Measurements from ENCODE around the gene ANAPC2.

ANAPC2 gene

GRCh38 chr9:137227054-137227852 lies 38.9 kb upstream of the ANAPC2 start, which contains the start of gene RNF224:
Gene RNF224, plus strand, starts transcription at chr9:137227502. Its CDS starts 834 bp downstream, at chr9:137228336.
- peak; percentile 41 for DNase-seq (ENCODE audit: low read depth)

- no peak for DNase-seq (ENCODE audit: low read depth)
These were observed 38.1 kb upstream of the ANAPC2 start for GRCh38 chr9:137226338-137227053.

DNA sequence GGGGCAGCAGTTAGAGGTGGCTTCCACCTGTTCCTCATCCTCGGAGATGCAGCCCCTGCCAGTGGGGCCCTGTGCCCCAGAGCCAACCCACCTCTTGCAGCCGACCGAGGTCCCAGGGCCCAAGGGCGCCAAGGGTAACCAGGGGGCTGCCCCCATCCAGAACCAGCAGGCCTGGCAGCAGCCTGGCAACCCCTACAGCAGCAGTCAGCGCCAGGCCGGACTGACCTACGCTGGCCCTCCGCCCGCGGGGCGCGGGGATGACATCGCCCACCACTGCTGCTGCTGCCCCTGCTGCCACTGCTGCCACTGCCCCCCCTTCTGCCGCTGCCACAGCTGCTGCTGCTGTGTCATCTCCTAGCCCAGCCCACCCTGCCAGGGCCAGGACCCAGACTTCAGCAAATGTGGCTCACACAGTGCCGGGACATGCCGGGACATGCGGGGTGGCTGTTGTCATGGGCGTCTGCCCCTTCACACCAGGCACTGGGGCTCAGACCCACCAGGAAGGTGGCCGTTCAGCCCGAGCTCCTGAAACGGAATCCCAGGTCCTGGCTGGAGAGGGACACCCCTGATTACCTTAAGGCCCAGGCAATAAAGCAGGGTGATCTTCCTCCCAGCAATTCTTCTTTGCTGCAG lies 37.5 kb upstream of the ANAPC2 start:
- no peak for DNase-seq (ENCODE audit: low read depth)

DNA sequence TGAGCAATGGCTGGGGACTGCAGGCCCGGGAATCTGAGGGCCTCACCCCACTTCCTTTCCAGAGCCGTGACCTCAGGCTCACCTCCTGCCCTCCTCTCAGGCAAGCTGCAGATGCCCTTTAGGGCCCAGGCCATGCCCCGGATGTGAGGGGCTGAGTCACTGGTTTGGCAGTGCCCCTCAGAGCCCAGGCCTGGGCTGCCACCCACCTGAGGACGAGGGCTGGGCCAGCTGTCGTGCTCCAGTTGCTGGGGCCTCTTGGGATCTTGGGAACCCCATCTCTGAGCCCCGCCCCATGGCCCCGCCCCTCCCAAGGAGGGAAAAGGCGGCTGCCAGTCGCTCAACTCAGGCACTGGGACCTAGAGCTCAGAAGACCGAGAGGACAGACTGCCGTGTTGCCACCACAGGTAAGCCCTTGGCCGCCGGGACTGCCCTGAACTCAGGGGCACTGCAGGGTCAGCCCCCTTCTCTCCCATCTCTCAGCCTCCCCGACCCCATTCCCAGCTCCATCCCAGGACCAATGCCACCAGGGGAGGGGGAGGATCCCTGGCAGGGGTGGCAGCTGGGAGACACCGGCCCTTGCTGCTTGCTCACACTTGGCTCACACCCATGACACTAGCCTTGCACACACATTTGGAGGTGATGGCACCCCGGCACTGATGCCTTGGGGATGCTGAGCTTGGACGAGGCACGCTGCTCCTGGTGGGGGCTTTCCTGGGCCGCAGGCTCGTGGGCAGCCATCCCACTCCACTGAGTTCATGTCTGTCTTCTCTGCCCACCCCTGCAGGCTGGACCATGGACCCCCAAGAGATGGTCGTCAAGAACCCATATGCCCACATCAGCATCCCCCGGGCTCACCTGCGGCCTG lies 36.7 kb upstream of the ANAPC2 start, which contains the start of gene CYSRT1:
Gene CYSRT1, plus strand, starts transcription at position 345 of the 865 bp plus-strand sequence. Its CDS starts 448 bp downstream, at position 793.
- no peak for DNase-seq (ENCODE audit: low read depth)

GRCh38 chr9:137223078-137223970 lies 35.0 kb upstream of the ANAPC2 start:
- peak; percentile 98 for DNase-seq (ENCODE audit: low read depth)

DNA sequence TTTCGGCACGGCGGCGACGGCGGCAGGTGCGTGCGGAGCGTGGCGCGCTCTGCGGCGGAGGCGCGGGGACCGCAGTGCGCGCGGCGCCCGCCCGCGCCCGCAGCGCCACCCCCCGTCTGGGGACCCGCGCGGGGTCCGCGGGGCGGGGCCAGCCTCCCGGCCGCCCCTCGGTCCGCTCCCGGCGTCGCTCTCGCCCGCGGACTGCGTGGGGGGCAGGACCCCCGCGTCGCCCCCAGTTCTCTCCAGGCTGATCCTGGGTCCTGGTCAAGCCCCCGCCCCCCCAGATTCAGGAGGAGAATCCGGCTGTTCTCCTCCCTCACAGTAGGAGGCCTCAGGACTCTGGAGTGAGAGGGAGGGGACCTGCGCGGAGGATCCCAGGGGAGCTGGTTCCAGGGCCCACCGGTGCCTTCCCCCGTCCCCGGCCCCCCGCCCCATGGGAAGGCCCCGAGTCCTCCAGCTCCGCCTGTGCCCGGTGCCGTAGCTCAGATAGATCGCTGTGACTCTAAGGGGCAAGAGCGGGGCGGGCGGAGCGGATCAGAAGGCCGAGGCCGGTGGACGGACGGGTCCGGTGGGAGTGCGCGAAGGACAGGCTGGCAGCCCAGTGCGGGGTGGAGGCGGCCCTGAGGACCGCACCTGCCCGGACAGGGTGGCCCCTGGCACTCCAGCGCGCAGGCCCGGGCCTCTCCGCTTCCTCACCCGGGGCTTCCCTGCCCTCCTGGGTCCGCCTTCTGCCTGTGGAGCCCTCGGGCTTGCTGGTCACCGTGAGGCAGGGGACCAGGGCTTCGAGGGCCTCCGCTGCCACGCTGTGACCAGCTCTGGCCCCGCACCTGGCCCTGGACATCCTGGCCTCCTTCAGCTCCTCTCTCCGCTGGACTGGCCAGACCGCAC lies 34.1 kb upstream of the ANAPC2 start, which contains the start of gene RNF208:
Gene RNF208, minus strand, starts transcription at position 51 of the 888 bp plus-strand sequence. CDS start 1,028 bp downstream, outside the sequence.
- DNase-seq (ENCODE audit: low read depth) = no peak

GRCh38 chr9:137221506-137222111 lies 33.2 kb upstream of the ANAPC2 start:
- no peak for DNase-seq (ENCODE audit: low read depth)

DNA sequence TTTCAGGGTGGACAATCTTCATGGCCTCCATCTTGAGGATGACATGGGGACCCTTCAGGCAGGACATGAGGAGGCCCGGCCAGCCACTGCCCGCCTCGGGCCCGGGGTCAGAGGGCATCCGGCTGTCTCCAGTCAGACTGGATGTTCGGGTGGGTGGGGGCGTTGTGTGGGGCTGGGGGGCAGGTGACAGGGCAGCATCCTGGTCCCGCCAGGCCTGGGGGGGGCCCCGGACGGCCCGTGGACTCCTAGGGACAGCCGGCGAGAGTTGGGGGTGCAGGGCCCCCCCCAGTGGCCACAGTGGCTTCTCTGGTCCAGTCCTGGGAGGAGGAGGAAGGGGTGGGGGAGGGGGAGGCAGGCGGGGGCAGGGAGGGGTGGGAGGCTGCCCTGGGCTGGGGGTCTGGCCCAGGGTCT lies 32.7 kb upstream of the ANAPC2 start:
- no peak for DNase-seq (ENCODE audit: low read depth)

DNA sequence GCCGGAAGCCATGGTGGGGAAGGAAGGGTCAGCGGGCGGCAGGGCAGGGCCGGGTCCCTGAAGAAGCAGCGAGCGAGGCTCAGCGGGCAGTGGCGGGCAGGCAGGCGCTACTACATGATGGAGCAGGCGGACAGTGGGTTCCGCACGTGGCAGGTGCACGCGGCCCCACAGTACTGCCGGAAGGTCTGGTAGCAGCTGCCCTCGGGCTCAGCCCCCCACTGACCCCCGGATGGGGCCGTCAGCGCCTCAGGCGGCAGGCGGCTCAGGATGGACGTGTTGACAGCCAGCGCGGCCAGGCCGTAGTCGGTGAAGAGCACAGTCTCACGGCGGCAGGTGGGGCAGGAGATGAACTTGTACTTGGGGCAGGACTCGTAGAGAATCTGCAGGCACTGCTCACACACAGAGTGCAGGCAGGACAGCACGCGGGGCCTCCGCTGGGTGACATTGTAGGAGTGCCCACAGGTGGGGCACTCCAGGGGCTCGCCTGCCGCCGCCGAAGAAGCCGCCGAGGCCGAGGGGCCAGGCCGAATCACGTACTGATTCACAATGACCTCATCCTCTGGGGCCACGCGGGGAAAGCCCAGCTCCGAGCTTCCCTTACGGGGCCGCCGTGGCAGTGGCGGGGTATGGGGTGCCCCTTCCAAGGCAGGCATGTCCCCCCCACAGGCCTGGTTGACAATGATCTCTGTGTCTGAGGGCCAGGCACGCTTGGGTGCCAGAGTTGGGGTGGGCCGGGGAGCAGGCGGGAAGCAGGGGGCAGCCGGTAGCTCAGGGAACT lies 32.1 kb upstream of the ANAPC2 start:
- no peak for DNase-seq (ENCODE audit: low read depth)

- DNase-seq (ENCODE audit: low read depth) = no peak
These were observed 31.5 kb upstream of the ANAPC2 start for GRCh38 chr9:137219757-137220316.

DNA sequence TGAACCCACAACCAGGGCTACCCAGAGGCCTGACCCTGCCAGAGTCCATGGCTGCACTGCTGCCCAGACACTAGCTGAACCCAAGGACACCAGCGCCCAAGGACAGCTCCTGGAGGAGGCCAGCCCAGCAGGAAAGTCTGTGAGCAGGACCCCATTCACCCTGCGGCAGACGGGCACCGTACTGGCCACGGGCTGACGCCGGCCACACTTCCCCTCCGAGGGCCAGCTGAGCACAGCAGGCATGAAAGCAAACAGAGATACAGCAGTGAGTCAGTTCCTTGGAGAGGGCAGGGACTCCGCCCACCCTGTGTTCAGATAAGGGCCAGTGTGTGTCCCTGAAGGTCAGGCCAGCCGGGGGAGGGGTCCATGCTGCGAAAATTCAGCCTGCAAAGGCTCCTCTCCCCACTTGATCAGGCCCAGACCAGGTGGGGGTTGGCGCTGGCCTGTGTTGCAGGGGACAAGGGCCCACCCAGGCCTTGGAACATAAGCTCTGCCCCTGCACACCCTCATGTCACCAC lies 30.5 kb upstream of the ANAPC2 start:
- DNase-seq (ENCODE audit: low read depth) = no peak

DNA sequence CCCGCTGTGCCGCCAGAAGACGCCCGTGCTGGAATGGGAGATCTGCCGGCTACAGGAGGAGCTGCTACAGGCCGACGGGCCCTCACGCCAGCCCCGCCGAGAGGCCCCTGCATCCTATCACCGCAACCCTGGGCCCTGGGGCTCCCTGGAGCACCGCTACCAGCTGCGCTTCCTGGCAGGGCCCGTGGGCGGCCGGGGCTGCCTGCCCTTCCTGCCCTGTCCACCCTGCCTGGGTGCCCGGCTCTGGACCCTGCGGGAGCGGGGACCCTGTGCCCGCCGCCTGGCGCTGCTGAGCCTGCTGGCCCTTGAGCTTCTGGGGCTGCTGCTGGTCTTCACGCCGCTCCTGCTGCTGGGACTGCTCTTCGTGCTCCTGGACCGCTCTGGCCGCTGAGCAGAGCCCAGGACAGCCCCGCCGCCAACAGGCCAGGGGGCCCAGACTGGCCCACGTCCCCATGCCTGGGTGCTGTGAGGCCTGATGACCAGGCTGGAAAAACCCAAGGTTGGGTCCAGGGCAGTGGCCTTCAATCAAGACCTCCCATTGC lies 29.9 kb upstream of the ANAPC2 start:
- no peak for DNase-seq (ENCODE audit: low read depth)

- DNase-seq (ENCODE audit: low read depth) = no peak
These were observed 29.2 kb upstream of the ANAPC2 start for GRCh38 chr9:137217276-137218211.

- DNase-seq (ENCODE audit: low read depth) = no peak
These were observed 28.0 kb upstream of the ANAPC2 start for GRCh38 chr9:137216188-137216965.

GRCh38 chr9:137215196-137215986 lies 27.0 kb upstream of the ANAPC2 start:
- no peak for DNase-seq (ENCODE audit: low read depth)

Measured in GM04504 (cell line).